ENCODE results near the gene KCTD1.

DNA sequence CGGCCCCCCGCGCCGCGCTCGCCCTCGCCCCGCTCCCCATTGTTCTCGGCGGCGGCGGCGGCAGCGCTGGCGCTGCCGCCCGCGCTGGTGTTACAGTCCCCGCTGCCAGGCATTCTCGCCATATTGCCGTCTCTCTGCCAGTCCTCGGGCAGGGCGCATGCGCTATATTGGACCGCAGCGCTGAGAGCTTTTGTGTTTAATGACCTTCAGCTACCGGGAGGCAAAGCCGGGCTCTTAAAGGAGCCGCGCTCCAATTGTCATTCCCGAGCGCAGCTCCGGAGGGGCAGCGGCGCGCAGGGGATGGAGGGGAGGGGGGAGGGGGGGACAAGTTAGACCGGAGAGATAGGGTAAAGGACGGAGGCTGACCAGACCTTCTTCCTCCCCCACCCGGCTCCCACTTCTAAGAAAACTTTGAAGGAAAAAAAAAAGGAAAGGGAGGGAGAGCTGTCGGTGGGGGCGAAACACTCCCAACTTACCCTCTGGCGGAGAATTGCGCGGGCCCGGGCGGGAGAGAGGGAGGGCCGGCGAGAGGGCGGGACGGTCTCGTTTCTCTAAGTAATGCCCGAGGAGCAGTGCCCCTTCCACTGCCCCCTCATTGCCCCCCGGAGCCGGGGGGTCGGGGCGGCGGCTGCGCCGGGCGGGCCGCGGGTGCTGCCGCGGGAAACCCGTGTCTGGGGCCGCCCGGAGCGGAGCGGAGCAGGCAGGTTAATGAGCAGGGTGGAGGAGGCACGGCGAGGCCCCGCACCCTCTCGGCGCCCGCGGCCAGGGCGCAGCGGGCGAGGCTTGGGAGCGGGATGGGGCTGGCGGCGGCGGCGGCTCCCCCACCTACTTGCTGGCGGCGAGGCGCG, at the start of gene KCTD1:
- TF ChIP-seq POLR2AphosphoS5 (IDR thresholded peaks at IDR 0.05; ENCODE audit: low read depth) (peak; percentile 24; the same call in 1 of the 2 replicates), GABPA (IDR thresholded peaks at IDR 0.05; ENCODE audit: low read depth) (no peak)
- TF ChIP-seq, protein P1, sequence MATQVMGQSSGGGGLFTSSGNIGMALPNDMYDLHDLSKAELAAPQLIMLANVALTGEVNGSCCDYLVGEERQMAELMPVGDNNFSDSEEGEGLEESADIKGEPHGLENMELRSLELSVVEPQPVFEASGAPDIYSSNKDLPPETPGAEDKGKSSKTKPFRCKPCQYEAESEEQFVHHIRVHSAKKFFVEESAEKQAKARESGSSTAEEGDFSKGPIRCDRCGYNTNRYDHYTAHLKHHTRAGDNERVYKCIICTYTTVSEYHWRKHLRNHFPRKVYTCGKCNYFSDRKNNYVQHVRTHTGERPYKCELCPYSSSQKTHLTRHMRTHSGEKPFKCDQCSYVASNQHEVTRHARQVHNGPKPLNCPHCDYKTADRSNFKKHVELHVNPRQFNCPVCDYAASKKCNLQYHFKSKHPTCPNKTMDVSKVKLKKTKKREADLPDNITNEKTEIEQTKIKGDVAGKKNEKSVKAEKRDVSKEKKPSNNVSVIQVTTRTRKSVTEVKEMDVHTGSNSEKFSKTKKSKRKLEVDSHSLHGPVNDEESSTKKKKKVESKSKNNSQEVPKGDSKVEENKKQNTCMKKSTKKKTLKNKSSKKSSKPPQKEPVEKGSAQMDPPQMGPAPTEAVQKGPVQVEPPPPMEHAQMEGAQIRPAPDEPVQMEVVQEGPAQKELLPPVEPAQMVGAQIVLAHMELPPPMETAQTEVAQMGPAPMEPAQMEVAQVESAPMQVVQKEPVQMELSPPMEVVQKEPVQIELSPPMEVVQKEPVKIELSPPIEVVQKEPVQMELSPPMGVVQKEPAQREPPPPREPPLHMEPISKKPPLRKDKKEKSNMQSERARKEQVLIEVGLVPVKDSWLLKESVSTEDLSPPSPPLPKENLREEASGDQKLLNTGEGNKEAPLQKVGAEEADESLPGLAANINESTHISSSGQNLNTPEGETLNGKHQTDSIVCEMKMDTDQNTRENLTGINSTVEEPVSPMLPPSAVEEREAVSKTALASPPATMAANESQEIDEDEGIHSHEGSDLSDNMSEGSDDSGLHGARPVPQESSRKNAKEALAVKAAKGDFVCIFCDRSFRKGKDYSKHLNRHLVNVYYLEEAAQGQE (IDR thresholded peaks at IDR 0.05; ENCODE audit: insufficient replicate concordance, low read depth) = no peak
- TF ChIP-seq, protein P2, sequence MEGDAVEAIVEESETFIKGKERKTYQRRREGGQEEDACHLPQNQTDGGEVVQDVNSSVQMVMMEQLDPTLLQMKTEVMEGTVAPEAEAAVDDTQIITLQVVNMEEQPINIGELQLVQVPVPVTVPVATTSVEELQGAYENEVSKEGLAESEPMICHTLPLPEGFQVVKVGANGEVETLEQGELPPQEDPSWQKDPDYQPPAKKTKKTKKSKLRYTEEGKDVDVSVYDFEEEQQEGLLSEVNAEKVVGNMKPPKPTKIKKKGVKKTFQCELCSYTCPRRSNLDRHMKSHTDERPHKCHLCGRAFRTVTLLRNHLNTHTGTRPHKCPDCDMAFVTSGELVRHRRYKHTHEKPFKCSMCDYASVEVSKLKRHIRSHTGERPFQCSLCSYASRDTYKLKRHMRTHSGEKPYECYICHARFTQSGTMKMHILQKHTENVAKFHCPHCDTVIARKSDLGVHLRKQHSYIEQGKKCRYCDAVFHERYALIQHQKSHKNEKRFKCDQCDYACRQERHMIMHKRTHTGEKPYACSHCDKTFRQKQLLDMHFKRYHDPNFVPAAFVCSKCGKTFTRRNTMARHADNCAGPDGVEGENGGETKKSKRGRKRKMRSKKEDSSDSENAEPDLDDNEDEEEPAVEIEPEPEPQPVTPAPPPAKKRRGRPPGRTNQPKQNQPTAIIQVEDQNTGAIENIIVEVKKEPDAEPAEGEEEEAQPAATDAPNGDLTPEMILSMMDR (IDR thresholded peaks at IDR 0.05; ENCODE audit: insufficient read depth, low read length) = no peak
